ENCODE data around the gene ARHGAP28. TPM values are rescaled to one million over a fixed set of nuclear protein-coding genes. Genes with fewer than 3 reads are reported as not detected.

ARHGAP28 gene
- total RNA-seq, 1 experiment from 2014 or later: 9.2 TPM

GRCh38 chr18:6793455-6793854 is 63.9 kb downstream of the ARHGAP28 start:
- no peaks in the 10 kb centered on the region for H3K9me3 Mint-ChIP-seq
- no peak for TF ChIP-seq CTCF (conservative IDR thresholded peaks at IDR 0.05)
- Histone ChIP-seq H4K91ac (ENCODE audit: insufficient read length, low read depth, low read length) (no peak overlapping the region), H3K27me3 (ENCODE audit: insufficient read depth, low read length) (no peaks in the 10 kb centered on the region), H3K23ac (ENCODE audit: insufficient read length, low read depth, low read length) (no peak overlapping the region), H2BK5ac (ENCODE audit: insufficient read length, low read length) (no peak overlapping the region), H4K5ac (ENCODE audit: insufficient read length, low read depth, low read length) (no peak overlapping the region), H3K18ac (ENCODE audit: insufficient read length, low read depth, low read length) (no peak overlapping the region), H3K23me2 (ENCODE audit: insufficient read length, low read depth, low read length, poor library complexity, severe bottlenecking) (no peaks in the 10 kb centered on the region), H3K9me3 (ENCODE audit: control insufficient read depth, low read depth, low read length) (no peaks in the 10 kb centered on the region), H2BK12ac (ENCODE audit: insufficient read length, low read depth, low read length) (no peak overlapping the region), H4K8ac (replicated peaks; ENCODE audit: insufficient read length, low read depth, low read length) (no peak overlapping the region), H3K79me2 (ENCODE audit: insufficient read depth, low read length) (no peaks in the 10 kb centered on the region), H3K27ac (ENCODE audit: insufficient read length, low read depth, low read length) (no peak overlapping the region), H3K79me1 (ENCODE audit: insufficient read depth, low read depth, low read length, poor library complexity, severe bottlenecking) (no peaks in the 10 kb centered on the region), H4K20me1 (ENCODE audit: control insufficient read depth, insufficient read depth, insufficient read length) (no peaks in the 10 kb centered on the region), H2BK15ac (ENCODE audit: low read depth, low read length) (no peak overlapping the region), H3K9ac (ENCODE audit: extremely low read depth, insufficient read length, low read length) (no peak overlapping the region), H3K4me1 (ENCODE audit: insufficient read depth, low read length) (no peaks in the 10 kb centered on the region; the same call in 1 of the 2 replicates), H2AK5ac (ENCODE audit: insufficient read length, low read length) (no peak overlapping the region), H2BK120ac (ENCODE audit: low read depth, low read length, poor library complexity, severe bottlenecking) (no peak overlapping the region), H3K4me2 (ENCODE audit: insufficient read depth, insufficient read length, low read length) (no peak overlapping the region), H3K56ac (ENCODE audit: insufficient read length, low read depth, low read length) (no peak overlapping the region), H3K4ac (ENCODE audit: low read depth, low read length) (no peak overlapping the region), H2BK20ac (ENCODE audit: low read depth, low read length, poor library complexity, severe bottlenecking) (no peak overlapping the region), H2AFZ (ENCODE audit: low read length) (no peak overlapping the region), H3K14ac (ENCODE audit: insufficient read depth, low read length) (no peak overlapping the region), H3T11ph (ENCODE audit: low read length) (no peak overlapping the region)
- no peak overlapping the region for H3K27ac Mint-ChIP-seq
- no CpG with 5 or more reads among the region's 5 CpGs for WGBS (ENCODE audit: extremely low coverage, insufficient read length, low lambda C conversion rate)
- H3K4me1 Mint-ChIP-seq: peaks cover 16 to 25% of the 10 kb centered on the region in 2 experiments
- H3K4me3 Mint-ChIP-seq: no peak overlapping the region
- no peaks in the 10 kb centered on the region for H3K27me3 Mint-ChIP-seq (ENCODE audit: low read depth)
- DNase-seq: no peak
- peaks cover 1 to 10% (median 3%) of the 10 kb centered on the region in 3 experiments; a peak in 5 of 7 replicates for H3K36me3 Mint-ChIP-seq (ENCODE audit: insufficient read depth in 1 of 3, low read depth in 3 of 3)
